WTC11 (cell line): ENCODE results near the gene ROR2. TPM values are rescaled to one million over a fixed set of nuclear protein-coding genes. Genes with fewer than 3 reads are reported as not detected.

ENCODE experiments used
- ATAC-seq: fragments of 200-7000 bp; cut with Tn5 transposase; 2 replicates; pipeline ENCODE4 v1.10.0; 2021; ENCODE audit warnings: mild to moderate bottlenecking, moderate library complexity
- Bru-seq: library from RNA; stranded (reverse); fragments of 400-500 nt; gene quantifications from one replicate; lab custom pipeline; 2021; lab: Mats Ljungman, UMichigan
- CTCF ChIA-PET: fragments of 300-600 bp; sonication (Branson Sonifier 250); formaldehyde crosslinking; loops from one replicate; lab custom pipeline; 2021; ENCODE audit warnings: antibody characterized with exemption; lab: Charles Lee
- POLR2A ChIA-PET: fragments of 350-600 bp; sonication (Branson Sonifier 250); formaldehyde crosslinking; loops from one replicate; lab custom pipeline; 2021; ENCODE audit warnings: antibody characterized with exemption; lab: Charles Lee
- DNase-seq: peaks from one replicate; pipeline ENCODE4 v3.0.0; 2021; ENCODE audit warnings: low spot score
- H3K27ac Mint-ChIP-seq: 2 replicates; pipeline ENCODE4 v1.8.0; 2021; ENCODE audit warnings: mixed read lengths
- H3K27me3 Mint-ChIP-seq: 2 replicates; pipeline ENCODE4 v1.8.0; 2021; ENCODE audit warnings: low read depth, mild to moderate bottlenecking, moderate library complexity, mixed read lengths
- H3K36me3 Mint-ChIP-seq: 2 replicates; pipeline ENCODE4 v1.8.0; 2021; ENCODE audit warnings: mixed read lengths
- H3K4me1 Mint-ChIP-seq: 2 replicates; pipeline ENCODE4 v1.8.0; 2022; ENCODE audit warnings: mixed read lengths
- H3K4me3 Mint-ChIP-seq: 2 replicates; pipeline ENCODE4 v1.8.0; 2021; ENCODE audit warnings: mild to moderate bottlenecking, moderate library complexity, mixed read lengths
- H3K9me3 Mint-ChIP-seq: 2 replicates; pipeline ENCODE4 v1.8.0; 2021; ENCODE audit warnings: mixed read lengths
- ATF2 ChIP-seq: sonication (generic); formaldehyde crosslinking; IDR thresholded peaks from 2 replicates; pipeline ENCODE4 v1.8.1; 2022; ENCODE audit warnings: low read depth, missing genetic modification reagents, borderline replicate concordance
- CBFB ChIP-seq: sonication (generic); formaldehyde crosslinking; IDR thresholded peaks from 2 replicates; pipeline ENCODE4 v1.8.1; 2022; ENCODE audit warnings: mild to moderate bottlenecking, low read depth, missing genetic modification reagents
- CREM ChIP-seq: sonication (generic); formaldehyde crosslinking; IDR thresholded peaks from 2 replicates; pipeline ENCODE4 v1.8.1; 2022; ENCODE audit warnings: mild to moderate bottlenecking, missing genetic modification reagents, moderate library complexity
- ETV6 ChIP-seq: sonication (generic); formaldehyde crosslinking; IDR thresholded peaks from 2 replicates; pipeline ENCODE4 v1.8.1; 2022; ENCODE audit warnings: mild to moderate bottlenecking, missing genetic modification reagents
- FOXP1 ChIP-seq: sonication (generic); formaldehyde crosslinking; IDR thresholded peaks from 2 replicates; pipeline ENCODE4 v1.8.0; 2022; ENCODE audit warnings: missing genetic modification reagents, mild to moderate bottlenecking, moderate library complexity, borderline replicate concordance
- HMGXB4 ChIP-seq: sonication (generic); formaldehyde crosslinking; IDR thresholded peaks from 2 replicates; pipeline ENCODE4 v1.8.1; 2023; ENCODE audit warnings: mild to moderate bottlenecking, moderate library complexity, missing genetic modification reagents
- IRF2 ChIP-seq: sonication (generic); formaldehyde crosslinking; IDR thresholded peaks from 2 replicates; pipeline ENCODE4 v1.8.0; 2022; ENCODE audit warnings: low read depth, missing genetic modification reagents, borderline replicate concordance
- JUN ChIP-seq: sonication (generic); formaldehyde crosslinking; IDR thresholded peaks from 2 replicates; pipeline ENCODE4 v1.8.0; 2023; ENCODE audit warnings: mild to moderate bottlenecking, missing genetic modification reagents
- MLX ChIP-seq: sonication (generic); formaldehyde crosslinking; IDR thresholded peaks from 2 replicates; pipeline ENCODE4 v1.8.1; 2023; ENCODE audit warnings: mild to moderate bottlenecking, missing genetic modification reagents, moderate library complexity
- RORB ChIP-seq: fragments of 250-450 bp; sonication (Bioruptor Pico); IDR thresholded peaks from 2 replicates; pipeline ENCODE4 v1.9.0; 2021; ENCODE audit warnings: mild to moderate bottlenecking
- SMAD4 ChIP-seq: sonication (generic); formaldehyde crosslinking; IDR thresholded peaks from 2 replicates; pipeline ENCODE4 v1.8.0; 2022; ENCODE audit warnings: mild to moderate bottlenecking, missing genetic modification reagents
- SOX15 ChIP-seq: fragments of 250-450 bp; sonication (Bioruptor Pico); IDR thresholded peaks from 2 replicates; pipeline ENCODE4 v1.9.0; 2021; ENCODE audit warnings: mild to moderate bottlenecking
- SP1 ChIP-seq: sonication (generic); formaldehyde crosslinking; conservative IDR thresholded peaks from 2 replicates; pipeline ENCODE4 v1.8.1; 2022; ENCODE audit warnings: missing genetic modification reagents
- TEAD1 ChIP-seq: sonication (generic); formaldehyde crosslinking; IDR thresholded peaks from 2 replicates; pipeline ENCODE4 v1.8.0; 2022; ENCODE audit warnings: mild to moderate bottlenecking, missing genetic modification reagents
- TP53 ChIP-seq: sonication (generic); formaldehyde crosslinking; IDR thresholded peaks from 2 replicates; pipeline ENCODE4 v1.8.1; 2023; ENCODE audit warnings: mild to moderate bottlenecking, missing genetic modification reagents
- ZBTB21 ChIP-seq: sonication (generic); formaldehyde crosslinking; IDR thresholded peaks from 2 replicates; pipeline ENCODE4 v1.8.1; 2023; ENCODE audit warnings: mild to moderate bottlenecking, missing genetic modification reagents, borderline replicate concordance
- ZNF121 ChIP-seq: sonication (generic); formaldehyde crosslinking; IDR thresholded peaks from 2 replicates; pipeline ENCODE4 v1.8.0; 2023; ENCODE audit warnings: missing genetic modification reagents
- ZNF138 ChIP-seq: sonication (generic); formaldehyde crosslinking; conservative IDR thresholded peaks from 2 replicates; pipeline ENCODE4 v1.8.1; 2022; ENCODE audit warnings: mild to moderate bottlenecking, moderate library complexity, missing genetic modification reagents
- ZNF317 ChIP-seq: sonication (generic); formaldehyde crosslinking; IDR thresholded peaks from 2 replicates; pipeline ENCODE4 v1.8.1; 2023; ENCODE audit warnings: low read depth, mild to moderate bottlenecking, moderate library complexity, missing genetic modification reagents, borderline replicate concordance
- ZNF423 ChIP-seq: fragments of 250-450 bp; sonication (Bioruptor Pico); IDR thresholded peaks from 2 replicates; pipeline ENCODE4 v2.1.2; 2022; ENCODE audit warnings: mild to moderate bottlenecking, moderate library complexity
- long read RNA-seq, 3 experiments: library from RNA in 1 of 3; library from capped mRNA in 1 of 3; library from polyadenylated mRNA in 1 of 3; unstranded in 2 of 3; stranded (forward) in 1 of 3; transcript quantifications; one replicate each; pipeline ENCODE4 v2.0.0, GENCODE V29; 2021
- total RNA-seq: library from RNA; stranded (reverse); gene quantifications from 3 replicates; pipeline ENCODE4 v1.2.3, GENCODE V29; 2021
- TF ChIP-seq, protein P1 (sequence below): fragments of 200-600 bp; IDR thresholded peaks from 2 replicates; pipeline ENCODE4 v1.8.0; 2022; ENCODE audit warnings: antibody characterized with exemption
- TF ChIP-seq, protein P2 (sequence below): sonication (generic); formaldehyde crosslinking; IDR thresholded peaks from 2 replicates; pipeline ENCODE4 v1.8.1; 2023; ENCODE audit warnings: mild to moderate bottlenecking, missing genetic modification reagents, borderline replicate concordance
- TF ChIP-seq, protein P3 (sequence below): sonication (generic); formaldehyde crosslinking; IDR thresholded peaks from 2 replicates; pipeline ENCODE4 v1.8.1; 2023; ENCODE audit warnings: mild to moderate bottlenecking, missing genetic modification reagents, moderate library complexity
- TF ChIP-seq, protein P4 (sequence below): sonication (generic); formaldehyde crosslinking; IDR thresholded peaks from 2 replicates; pipeline ENCODE4 v1.8.1; 2022; ENCODE audit warnings: low read depth, mild to moderate bottlenecking, moderate library complexity, missing genetic modification reagents, borderline replicate concordance

ROR2 gene
- 15.2 to 19.8 TPM (median 15.9 TPM) in 3 replicates for total RNA-seq
- percentile 54 among the genes with signal in this experiment for Bru-seq, nascent RNA
- long read RNA-seq, experiment 1, full-length matches to known transcripts = 41 of 77 reads
- long read RNA-seq, experiment 1, partial matches to known transcripts = 13 of 77 reads
- long read RNA-seq, experiment 1, other reads (novel, unspliced or antisense) = 23 of 77 reads
- long read RNA-seq, experiment 2, full-length matches to known transcripts = 8 of 35 reads
- long read RNA-seq, experiment 2, partial matches to known transcripts = 14 of 35 reads
- long read RNA-seq, experiment 2, other reads (novel, unspliced or antisense) = 13 of 35 reads
- long read RNA-seq, experiment 3, partial matches to known transcripts = 0 of 1 reads
- long read RNA-seq, experiment 3, other reads (novel, unspliced or antisense) = 1 of 1 reads

DNA sequence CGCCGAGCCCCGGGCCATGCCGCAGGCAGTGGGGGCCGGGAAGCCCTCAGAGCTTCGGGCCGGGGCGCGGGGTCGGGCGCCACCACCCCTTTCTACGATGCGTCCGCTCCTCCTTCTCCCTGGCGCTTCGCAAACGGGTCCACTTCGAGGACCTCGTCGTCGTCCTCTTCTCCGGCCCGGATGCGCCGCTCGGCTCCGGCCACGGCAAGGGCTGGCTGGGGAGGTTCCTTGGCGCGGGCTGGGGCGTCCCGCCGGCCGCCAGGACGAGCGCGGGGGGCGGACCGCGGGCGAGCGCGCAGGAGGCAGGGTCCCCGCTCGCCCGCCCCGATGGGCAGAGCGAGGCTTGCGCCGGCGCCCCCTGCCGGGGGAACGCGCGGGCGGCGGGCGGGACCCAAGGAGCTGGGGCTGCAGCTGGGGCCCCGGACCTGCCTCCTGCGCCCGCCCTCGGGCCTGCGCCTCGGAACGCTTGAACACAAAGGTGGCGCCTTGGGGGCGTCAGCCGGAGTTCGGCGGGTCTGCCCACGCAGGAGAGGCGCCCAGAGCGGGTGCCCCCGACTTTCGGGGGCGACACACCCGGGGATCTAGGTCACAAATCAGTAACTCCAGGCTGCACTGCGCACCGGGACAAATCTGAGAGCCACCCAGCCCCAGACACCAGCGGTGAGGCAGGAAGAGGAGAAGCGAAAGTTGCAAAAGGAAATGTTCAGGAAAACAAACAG is at the start of gene ROR2:
TSS of gene ROR2 (minus strand) at position 283 of the 719 bp plus-strand sequence.
- Mint-ChIP-seq H3K4me3 (peak within 1 kb of the TSS; percentile 89), H3K27me3 (peaks cover 45% of the 10 kb centered on the region), H3K4me1 (peaks cover 38% of the 10 kb centered on the region), H3K36me3 (no peaks in the 10 kb centered on the region), H3K9me3 (no peaks in the 10 kb centered on the region), H3K27ac (no peak within 1 kb of the TSS)
- peak; percentile 74 for ATAC-seq
- ChIA-PET CTCF (interaction anchor here (0.6 to 3.5 kb wide), 54 partner anchors 9 to 459 kb away, joined by 3 to 51 read pairs (median 4); no protein-coding TSS in a partner anchor), POLR2A (interaction anchor here (1.1 kb wide), 1 partner anchor 50 kb away, joined by 4 read pairs; no protein-coding TSS in a partner anchor)
- peak; percentile 86 for DNase-seq
- TF ChIP-seq ZBTB21 (CRISPR knock-in tag) = no peak
- TF ChIP-seq, protein P1, sequence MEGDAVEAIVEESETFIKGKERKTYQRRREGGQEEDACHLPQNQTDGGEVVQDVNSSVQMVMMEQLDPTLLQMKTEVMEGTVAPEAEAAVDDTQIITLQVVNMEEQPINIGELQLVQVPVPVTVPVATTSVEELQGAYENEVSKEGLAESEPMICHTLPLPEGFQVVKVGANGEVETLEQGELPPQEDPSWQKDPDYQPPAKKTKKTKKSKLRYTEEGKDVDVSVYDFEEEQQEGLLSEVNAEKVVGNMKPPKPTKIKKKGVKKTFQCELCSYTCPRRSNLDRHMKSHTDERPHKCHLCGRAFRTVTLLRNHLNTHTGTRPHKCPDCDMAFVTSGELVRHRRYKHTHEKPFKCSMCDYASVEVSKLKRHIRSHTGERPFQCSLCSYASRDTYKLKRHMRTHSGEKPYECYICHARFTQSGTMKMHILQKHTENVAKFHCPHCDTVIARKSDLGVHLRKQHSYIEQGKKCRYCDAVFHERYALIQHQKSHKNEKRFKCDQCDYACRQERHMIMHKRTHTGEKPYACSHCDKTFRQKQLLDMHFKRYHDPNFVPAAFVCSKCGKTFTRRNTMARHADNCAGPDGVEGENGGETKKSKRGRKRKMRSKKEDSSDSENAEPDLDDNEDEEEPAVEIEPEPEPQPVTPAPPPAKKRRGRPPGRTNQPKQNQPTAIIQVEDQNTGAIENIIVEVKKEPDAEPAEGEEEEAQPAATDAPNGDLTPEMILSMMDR = peak; percentile 45
- TF ChIP-seq ATF2 = no peak
- TF ChIP-seq ETV6 (CRISPR knock-in tag) = peak; percentile 70
- TF ChIP-seq MLX (CRISPR knock-in tag) = 0 out of 2 replicates have a peak, but pooled peaks have one; percentile 66
- peak; percentile 98; the same call in 1 of the 2 replicates for TF ChIP-seq CBFB (CRISPR knock-in tag)
- no peak for TF ChIP-seq IRF2 (CRISPR knock-in tag)
- TF ChIP-seq SMAD4 (CRISPR knock-in tag) = no peak
- peak; percentile 86; the same call in 1 of the 2 replicates for TF ChIP-seq TP53
- TF ChIP-seq CREM = peak; percentile 73
- TF ChIP-seq, protein P2, sequence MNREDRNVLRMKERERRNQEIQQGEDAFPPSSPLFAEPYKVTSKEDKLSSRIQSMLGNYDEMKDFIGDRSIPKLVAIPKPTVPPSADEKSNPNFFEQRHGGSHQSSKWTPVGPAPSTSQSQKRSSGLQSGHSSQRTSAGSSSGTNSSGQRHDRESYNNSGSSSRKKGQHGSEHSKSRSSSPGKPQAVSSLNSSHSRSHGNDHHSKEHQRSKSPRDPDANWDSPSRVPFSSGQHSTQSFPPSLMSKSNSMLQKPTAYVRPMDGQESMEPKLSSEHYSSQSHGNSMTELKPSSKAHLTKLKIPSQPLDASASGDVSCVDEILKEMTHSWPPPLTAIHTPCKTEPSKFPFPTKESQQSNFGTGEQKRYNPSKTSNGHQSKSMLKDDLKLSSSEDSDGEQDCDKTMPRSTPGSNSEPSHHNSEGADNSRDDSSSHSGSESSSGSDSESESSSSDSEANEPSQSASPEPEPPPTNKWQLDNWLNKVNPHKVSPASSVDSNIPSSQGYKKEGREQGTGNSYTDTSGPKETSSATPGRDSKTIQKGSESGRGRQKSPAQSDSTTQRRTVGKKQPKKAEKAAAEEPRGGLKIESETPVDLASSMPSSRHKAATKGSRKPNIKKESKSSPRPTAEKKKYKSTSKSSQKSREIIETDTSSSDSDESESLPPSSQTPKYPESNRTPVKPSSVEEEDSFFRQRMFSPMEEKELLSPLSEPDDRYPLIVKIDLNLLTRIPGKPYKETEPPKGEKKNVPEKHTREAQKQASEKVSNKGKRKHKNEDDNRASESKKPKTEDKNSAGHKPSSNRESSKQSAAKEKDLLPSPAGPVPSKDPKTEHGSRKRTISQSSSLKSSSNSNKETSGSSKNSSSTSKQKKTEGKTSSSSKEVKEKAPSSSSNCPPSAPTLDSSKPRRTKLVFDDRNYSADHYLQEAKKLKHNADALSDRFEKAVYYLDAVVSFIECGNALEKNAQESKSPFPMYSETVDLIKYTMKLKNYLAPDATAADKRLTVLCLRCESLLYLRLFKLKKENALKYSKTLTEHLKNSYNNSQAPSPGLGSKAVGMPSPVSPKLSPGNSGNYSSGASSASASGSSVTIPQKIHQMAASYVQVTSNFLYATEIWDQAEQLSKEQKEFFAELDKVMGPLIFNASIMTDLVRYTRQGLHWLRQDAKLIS = no peak
- TF ChIP-seq, protein P3, sequence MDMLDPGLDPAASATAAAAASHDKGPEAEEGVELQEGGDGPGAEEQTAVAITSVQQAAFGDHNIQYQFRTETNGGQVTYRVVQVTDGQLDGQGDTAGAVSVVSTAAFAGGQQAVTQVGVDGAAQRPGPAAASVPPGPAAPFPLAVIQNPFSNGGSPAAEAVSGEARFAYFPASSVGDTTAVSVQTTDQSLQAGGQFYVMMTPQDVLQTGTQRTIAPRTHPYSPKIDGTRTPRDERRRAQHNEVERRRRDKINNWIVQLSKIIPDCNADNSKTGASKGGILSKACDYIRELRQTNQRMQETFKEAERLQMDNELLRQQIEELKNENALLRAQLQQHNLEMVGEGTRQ (CRISPR knock-in tag) = 0 out of 2 replicates have a peak, but pooled peaks have one; percentile 25
- TF ChIP-seq, protein P4, sequence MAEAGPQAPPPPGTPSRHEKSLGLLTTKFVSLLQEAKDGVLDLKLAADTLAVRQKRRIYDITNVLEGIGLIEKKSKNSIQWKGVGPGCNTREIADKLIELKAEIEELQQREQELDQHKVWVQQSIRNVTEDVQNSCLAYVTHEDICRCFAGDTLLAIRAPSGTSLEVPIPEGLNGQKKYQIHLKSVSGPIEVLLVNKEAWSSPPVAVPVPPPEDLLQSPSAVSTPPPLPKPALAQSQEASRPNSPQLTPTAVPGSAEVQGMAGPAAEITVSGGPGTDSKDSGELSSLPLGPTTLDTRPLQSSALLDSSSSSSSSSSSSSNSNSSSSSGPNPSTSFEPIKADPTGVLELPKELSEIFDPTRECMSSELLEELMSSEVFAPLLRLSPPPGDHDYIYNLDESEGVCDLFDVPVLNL (CRISPR knock-in tag) = peak; percentile 50
- no peak for TF ChIP-seq JUN (CRISPR knock-in tag)
- peak; percentile 30 for TF ChIP-seq ZNF423 (CRISPR knock-in tag)
- TF ChIP-seq RORB = no peak
- TF ChIP-seq ZNF317 (CRISPR knock-in tag) = no peak
- TF ChIP-seq SP1 (CRISPR knock-in tag) = peak; percentile 76
- peak; percentile 93 for TF ChIP-seq HMGXB4 (CRISPR knock-in tag)
- TF ChIP-seq SOX15 (CRISPR knock-in tag) = no peak
- peak; percentile 35; the same call in 1 of the 2 replicates for TF ChIP-seq TEAD1
- TF ChIP-seq FOXP1 (CRISPR knock-in tag) = peak; percentile 65; the same call in 1 of the 2 replicates
- TF ChIP-seq ZNF138 = no peak
- no peak for TF ChIP-seq ZNF121 (CRISPR knock-in tag)
